NT2/D1 (cell line): Measurements from ENCODE around the gene MEOX1.

Experiments used
- DNase-seq: peaks from one replicate; pipeline ENCODE4 v3.0.0-alpha.2; 2011; ENCODE audit warnings: low read depth, low spot score
- H3K27me3 ChIP-seq: 2 replicates; pipeline ENCODE4 v1.6.0; 2011; ENCODE audit warnings: mild to moderate bottlenecking; ENCODE audit not compliant: insufficient read length, insufficient read depth
- H3K36me3 ChIP-seq: 2 replicates; pipeline ENCODE4 v1.6.1; 2011; ENCODE audit warnings: mild to moderate bottlenecking, low read length, mixed read lengths; ENCODE audit not compliant: insufficient read depth, insufficient read length
- H3K4me1 ChIP-seq: 2 replicates; pipeline ENCODE4 v1.5.1; 2011; ENCODE audit not compliant: insufficient read depth, insufficient read length
- H3K4me3 ChIP-seq: 2 replicates; pipeline ENCODE4 v1.5.1; 2011; ENCODE audit warnings: low read depth; ENCODE audit not compliant: insufficient read length
- H3K9ac ChIP-seq: 2 replicates; pipeline ENCODE4 v1.6.0; 2011; ENCODE audit warnings: low read depth; ENCODE audit not compliant: insufficient read length
- H3K9me3 ChIP-seq: 2 replicates; pipeline ENCODE4 v1.5.1; 2011; ENCODE audit warnings: mild to moderate bottlenecking, low read length; ENCODE audit not compliant: insufficient read depth
- SUZ12 ChIP-seq: IDR thresholded peaks from 2 replicates; pipeline ENCODE4 v1.6.1; 2011; ENCODE audit not compliant: insufficient read length, insufficient read depth; ENCODE audit errors: extremely low read depth
- YY1 ChIP-seq: IDR thresholded peaks from 2 replicates; pipeline ENCODE4 v1.6.1; 2011; ENCODE audit not compliant: insufficient read length, insufficient read depth
- ZNF274 ChIP-seq: IDR thresholded peaks from 2 replicates; pipeline ENCODE4 v1.6.1; 2011; ENCODE audit warnings: mild to moderate bottlenecking, low read depth, low read length

MEOX1 gene

GRCh38 chr17:43601280-43602039, 60.3 kb downstream of the MEOX1 start:
- Histone ChIP-seq H3K4me1 (peaks cover 4% of the 10 kb centered on the region), H3K4me3 (no peak overlapping the region)

DNA sequence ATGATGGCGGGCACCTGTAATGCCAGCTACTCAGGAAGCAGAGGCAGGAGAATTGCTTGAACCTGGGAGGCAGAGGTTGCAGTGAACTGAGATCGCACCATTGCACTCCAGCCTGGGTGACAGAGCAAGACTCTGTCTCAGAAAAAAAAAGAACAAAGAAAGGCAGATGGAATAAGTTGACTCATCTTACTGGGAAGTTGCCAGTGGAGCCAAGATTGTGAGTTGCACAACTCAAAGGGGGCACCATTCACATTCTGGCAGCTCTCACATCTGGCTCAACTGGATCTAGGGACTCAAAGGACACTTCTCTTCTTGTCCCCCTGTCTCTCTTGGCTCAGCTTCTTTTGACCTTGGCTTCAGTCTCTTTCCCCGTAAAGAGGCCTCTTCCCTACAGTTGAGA, 61.9 kb downstream of the MEOX1 start:
- no peak for DNase-seq
- Histone ChIP-seq H3K9me3 (peaks cover 9% of the 10 kb centered on the region; the same call in 1 of the 2 replicates), H3K27me3 (no peaks in the 10 kb centered on the region), H3K9ac (no peak overlapping the region), H3K36me3 (no peaks in the 10 kb centered on the region), H3K4me1 (peaks cover 4% of the 10 kb centered on the region), H3K4me3 (no peak overlapping the region)
- TF ChIP-seq SUZ12 (no peak), YY1 (no peak), ZNF274 (no peak)

More at GRCh38 chr17:43601280-43602039, 60.3 kb downstream of the MEOX1 start:
- DNase-seq: no peak
- no peak overlapping the region for H3K9ac ChIP-seq
- H3K27me3 ChIP-seq: no peaks in the 10 kb centered on the region
- H3K9me3 ChIP-seq: peaks cover 18% of the 10 kb centered on the region; the same call in 1 of the 2 replicates
- H3K36me3 ChIP-seq: no peaks in the 10 kb centered on the region
- TF ChIP-seq YY1 (no peak), ZNF274 (no peak)

DNA sequence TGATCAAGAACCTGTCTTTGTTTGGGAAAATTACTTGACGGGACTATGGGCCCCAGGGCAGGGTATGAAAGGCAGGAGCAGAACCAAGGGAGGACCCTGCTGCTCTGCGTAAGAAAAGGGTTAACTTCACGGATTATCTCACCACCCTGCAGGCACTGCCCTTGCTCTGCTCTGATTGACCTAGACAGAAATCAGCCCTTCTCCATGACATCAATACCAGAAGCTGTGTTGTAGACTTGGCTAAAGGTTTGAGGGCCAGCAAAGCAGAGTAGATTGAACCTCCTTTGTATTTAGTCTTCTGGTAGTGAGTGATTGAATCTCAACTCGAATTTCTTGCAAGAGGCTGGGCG, 62.7 kb downstream of the MEOX1 start:
- no peaks in the 10 kb centered on the region for H3K27me3 ChIP-seq
- H3K36me3 ChIP-seq: no peaks in the 10 kb centered on the region
- peaks cover 1% of the 10 kb centered on the region; the same call in 1 of the 2 replicates for H3K9me3 ChIP-seq
- TF ChIP-seq YY1 (no peak), ZNF274 (no peak), SUZ12 (no peak)
- H3K9ac ChIP-seq: no peak overlapping the region
- H3K4me3 ChIP-seq: no peak overlapping the region
- peaks cover 4% of the 10 kb centered on the region for H3K4me1 ChIP-seq
- no peak for DNase-seq

DNA sequence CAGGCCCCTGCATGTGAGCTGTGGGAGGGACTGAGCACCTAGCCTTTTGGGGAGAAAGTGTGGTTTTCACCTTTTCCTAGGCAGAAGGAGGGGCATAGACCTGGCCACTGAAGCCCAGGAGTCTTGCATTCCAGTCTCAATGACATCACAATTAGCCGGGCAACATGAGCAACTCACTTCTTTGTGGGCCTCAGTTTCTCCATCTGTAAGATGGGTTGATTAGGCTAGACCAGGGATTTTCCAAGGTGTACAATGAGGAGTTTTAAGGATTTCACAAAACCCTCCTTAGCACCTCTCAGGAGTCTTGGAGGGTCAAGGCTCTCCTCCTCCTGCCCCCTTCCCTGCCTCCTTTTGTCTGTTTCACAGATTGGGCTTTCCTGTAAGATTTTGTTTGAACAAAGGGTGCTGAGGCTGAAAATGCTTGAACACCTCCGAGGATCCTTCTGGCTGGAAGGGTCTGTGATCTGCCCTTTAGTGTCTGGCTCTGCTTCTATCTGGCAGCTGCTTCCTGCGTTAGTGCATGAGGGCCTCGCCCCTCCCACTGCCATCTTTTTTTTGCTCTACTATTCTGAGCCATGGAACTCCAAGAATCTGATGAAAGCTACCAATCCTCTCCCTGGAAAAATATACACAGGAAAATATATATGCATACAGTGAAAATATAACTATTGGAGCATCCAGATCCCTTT, 63.2 kb downstream of the MEOX1 start:
- Histone ChIP-seq H3K4me3 (no peak overlapping the region), H3K36me3 (no peaks in the 10 kb centered on the region), H3K9ac (no peak overlapping the region), H3K4me1 (peaks cover 4% of the 10 kb centered on the region), H3K9me3 (no peaks in the 10 kb centered on the region; the same call in 1 of the 2 replicates), H3K27me3 (no peaks in the 10 kb centered on the region)
- DNase-seq: no peak
- TF ChIP-seq ZNF274: no peak
- no peak for TF ChIP-seq YY1
- no peak for TF ChIP-seq SUZ12

DNA sequence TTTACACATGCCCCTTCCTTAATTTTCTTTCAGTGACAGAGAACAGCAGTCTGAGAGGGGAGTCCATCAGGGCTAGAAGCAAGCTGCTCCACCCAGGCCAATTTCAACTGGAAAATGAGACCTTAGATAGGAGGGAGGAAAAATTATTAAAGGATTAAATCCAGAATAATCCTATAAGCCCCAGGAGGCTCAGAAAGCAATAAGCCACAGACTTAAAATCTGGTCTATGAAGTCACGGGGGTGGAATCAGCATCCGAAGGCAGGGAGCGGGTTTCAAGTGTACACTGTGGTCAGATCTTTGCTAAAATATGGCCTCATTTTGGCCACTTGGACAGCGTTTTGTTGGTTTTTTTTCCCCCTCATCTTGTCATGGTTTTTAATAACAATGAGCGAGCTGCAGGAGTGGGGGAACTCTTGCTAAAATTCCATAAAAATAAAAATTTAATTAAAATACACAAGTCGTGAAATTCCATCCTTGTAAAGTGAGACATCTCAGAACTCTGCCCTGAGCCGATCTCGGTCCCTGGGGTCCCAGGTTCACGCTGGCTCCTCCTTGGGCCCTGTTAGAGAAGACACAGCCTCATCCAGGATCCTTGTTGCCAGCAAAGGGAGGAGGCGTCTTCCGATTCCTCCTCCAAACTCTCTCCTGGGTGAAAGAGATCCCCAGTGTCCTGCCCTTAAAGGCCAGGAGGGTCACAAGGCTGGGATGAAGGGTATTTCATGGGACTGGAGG, 63.9 kb downstream of the MEOX1 start:
- no peak overlapping the region for H3K9ac ChIP-seq

GRCh38 chr17:43595466-43595865, 66.3 kb downstream of the MEOX1 start:
- no peaks in the 10 kb centered on the region for H3K36me3 ChIP-seq
- H3K9ac ChIP-seq: no peak overlapping the region
- H3K27me3 ChIP-seq: no peaks in the 10 kb centered on the region
- DNase-seq: no peak
- TF ChIP-seq YY1: no peak
- no peak for TF ChIP-seq SUZ12
- no peak for TF ChIP-seq ZNF274
- H3K9me3 ChIP-seq: no peaks in the 10 kb centered on the region
- peaks cover 12% of the 10 kb centered on the region for H3K4me1 ChIP-seq
- H3K4me3 ChIP-seq: no peak overlapping the region

More for the DNA sequence above, 63.9 kb downstream of the MEOX1 start:
- Histone ChIP-seq H3K4me3 (no peak overlapping the region), H3K9me3 (no peaks in the 10 kb centered on the region), H3K36me3 (no peaks in the 10 kb centered on the region), H3K4me1 (peaks cover 4% of the 10 kb centered on the region), H3K27me3 (no peaks in the 10 kb centered on the region)
- TF ChIP-seq ZNF274 (no peak), YY1 (no peak), SUZ12 (no peak)
- no peak for DNase-seq
